BJ (cell line): ENCODE data around the gene PLIN5. TPM values are rescaled to one million over a fixed set of nuclear protein-coding genes. Genes with fewer than 3 reads are reported as not detected.

Experiments used
- CTCF ChIA-PET: fragments of 350-600 bp; formaldehyde crosslinking; extraction: SDS; loops from one replicate; lab custom pipeline; 2021; ENCODE audit warnings: antibody characterized with exemption, inconsistent platforms; lab: Yijun Ruan, JAX
- POLR2A ChIA-PET: fragments of 300-600 bp; sonication (Branson Sonifier 250); formaldehyde crosslinking; extraction: SDS; loops from one replicate; lab custom pipeline; 2021; ENCODE audit warnings: antibody characterized with exemption; lab: Charles Lee
- DNase-seq: peaks from one replicate; pipeline ENCODE4 v3.0.0-alpha.2; 2011; ENCODE audit warnings: low read depth
- H3K27me3 ChIP-seq: 2 replicates; pipeline ENCODE4 v1.6.0; 2011; ENCODE audit warnings: low read length; ENCODE audit not compliant: control insufficient read depth, insufficient read depth
- H3K36me3 ChIP-seq: 2 replicates; pipeline ENCODE4 v1.5.1; 2011; ENCODE audit warnings: low read length; ENCODE audit not compliant: control insufficient read depth, insufficient read depth
- H3K4me3 ChIP-seq: 2 replicates; pipeline ENCODE4 v1.5.1; 2011; ENCODE audit warnings: low read depth, mild to moderate bottlenecking, control low read depth, low read length
- CTCF ChIP-seq: IDR thresholded peaks from 2 replicates; pipeline ENCODE4 v1.5.1; 2011; ENCODE audit warnings: low read depth, mild to moderate bottlenecking, control low read depth, inconsistent platforms, low read length, moderate library complexity; ENCODE audit not compliant: insufficient read depth
- polyA plus RNA-seq: library from polyadenylated mRNA; depleted of rRNA; stranded (reverse); fragments of >200 nt; gene quantifications from 2 replicates; pipeline ENCODE4 v1.2.3, GENCODE V29; 2011

Gene PLIN5
- polyA plus RNA-seq, 1 experiment, result not detected

GRCh38 chr19:4554717-4555116 is 19.7 kb upstream of the PLIN5 start:
- no peak for DNase-seq
- CTCF ChIA-PET, result interaction anchor here (0.9 to 1.4 kb wide), 3 partner anchors 21 to 82 kb away, joined by 4 to 7 read pairs (median 4); no protein-coding TSS in a partner anchor
- no peak overlapping the region for H3K4me3 ChIP-seq
- H3K27me3 ChIP-seq, result no peaks in the 10 kb centered on the region
- no peak for TF ChIP-seq CTCF
- POLR2A ChIA-PET, result no interaction called here
- H3K36me3 ChIP-seq, result no peaks in the 10 kb centered on the region

GRCh38 chr19:4553775-4554174 is 18.8 kb upstream of the PLIN5 start:
- Histone ChIP-seq H3K36me3 (no peaks in the 10 kb centered on the region), H3K4me3 (no peak overlapping the region), H3K27me3 (no peaks in the 10 kb centered on the region)
- DNase-seq, result no peak
- POLR2A ChIA-PET, result no interaction called here
- CTCF ChIA-PET, result interaction anchor here (0.9 kb wide), 1 partner anchor 292 kb away, joined by 7 read pairs; no protein-coding TSS in a partner anchor
- TF ChIP-seq CTCF, result no peak

GRCh38 chr19:4553092-4553695 is 18.2 kb upstream of the PLIN5 start:
- POLR2A ChIA-PET, result no interaction called here
- TF ChIP-seq CTCF, result no peak
- DNase-seq, result no peak
- no peaks in the 10 kb centered on the region for H3K27me3 ChIP-seq
- CTCF ChIA-PET, result interaction anchor here (0.9 kb wide), 1 partner anchor 292 kb away, joined by 7 read pairs; no protein-coding TSS in a partner anchor
- no peak overlapping the region for H3K4me3 ChIP-seq
- no peaks in the 10 kb centered on the region for H3K36me3 ChIP-seq

GRCh38 chr19:4552525-4552819 is 17.4 kb upstream of the PLIN5 start:
- TF ChIP-seq CTCF, result no peak

GRCh38 chr19:4550479-4551050 is 15.5 kb upstream of the PLIN5 start:
- ChIA-PET POLR2A (no interaction called here), CTCF (interaction anchor here (1.0 to 1.3 kb wide), 2 partner anchors 8 to 10 kb away, joined by 3 to 4 read pairs; partner anchors contain the start of gene LRG1)
- Histone ChIP-seq H3K36me3 (no peaks in the 10 kb centered on the region), H3K27me3 (no peaks in the 10 kb centered on the region), H3K4me3 (no peak overlapping the region)
- no peak for DNase-seq
- no peak for TF ChIP-seq CTCF

More at GRCh38 chr19:4552525-4552819, 17.4 kb upstream of the PLIN5 start:
- no peak for DNase-seq
- Histone ChIP-seq H3K27me3 (no peaks in the 10 kb centered on the region), H3K4me3 (no peak overlapping the region), H3K36me3 (no peaks in the 10 kb centered on the region)
- POLR2A ChIA-PET, result no interaction called here
- CTCF ChIA-PET, result no interaction called here
